Small intestine (tissue), 7 donors: ENCODE data around the gene ALPL. TPM values are rescaled to one million over a fixed set of nuclear protein-coding genes. Genes with fewer than 3 reads are reported as not detected.

Experiments used
- DNase-seq, 2 donors: peaks; one replicate each; pipeline versions ENCODE4 v3.0.0 to v3.0.0-alpha.2; 2013
- FAIRE-seq: peaks from 2 replicates; lab custom pipeline; 2012; peaks lifted over from hg19 to GRCh38; lab: Jason Lieb, UNC
- H3K27ac ChIP-seq, 3 donors: one replicate each; pipeline ENCODE4 v1.5.1; 2013; ENCODE audit warnings: low read length in 2 of 3, mild to moderate bottlenecking in 2 of 3, control low read depth in 1 of 3, inconsistent platforms in 1 of 3, low read depth in 1 of 3, moderate library complexity in 1 of 3
- H3K27me3 ChIP-seq, 3 donors: one replicate each; pipeline ENCODE4 v1.6.1; 2013; ENCODE audit warnings: low read length in 3 of 3, inconsistent platforms in 1 of 3; ENCODE audit not compliant: control insufficient read depth in 3 of 3, insufficient read depth in 3 of 3
- H3K36me3 ChIP-seq, 3 donors: one replicate each; pipeline ENCODE4 v1.6.1; 2013; ENCODE audit warnings: low read length in 3 of 3, inconsistent platforms in 1 of 3, low read depth in 1 of 3, mild to moderate bottlenecking in 1 of 3, moderate library complexity in 1 of 3; ENCODE audit not compliant: control insufficient read depth in 3 of 3, insufficient read depth in 2 of 3
- H3K4me1 ChIP-seq, 3 donors: one replicate each; pipeline ENCODE4 v1.6.1; 2013; ENCODE audit warnings: low read length in 2 of 3, inconsistent platforms in 1 of 3, low read depth in 1 of 3, mild to moderate bottlenecking in 1 of 3, moderate library complexity in 1 of 3; ENCODE audit not compliant: control insufficient read depth in 3 of 3, insufficient read depth in 2 of 3
- H3K4me3 ChIP-seq, 3 donors: one replicate each; pipeline ENCODE4 v1.5.1; 2013; ENCODE audit warnings: low read length in 3 of 3, control low read depth in 1 of 3, inconsistent platforms in 1 of 3, low read depth in 1 of 3, mild to moderate bottlenecking in 1 of 3, moderate library complexity in 1 of 3
- H3K9me3 ChIP-seq, 2 donors: one replicate each; pipeline ENCODE4 v1.6.1; 2013; ENCODE audit warnings: low read depth in 1 of 2, low read length in 1 of 2; ENCODE audit not compliant: control insufficient read depth in 2 of 2, insufficient read depth in 1 of 2
- WGBS, 3 donors: extraction: QIAGEN DNeasy Blood & Tissue Kit; methylation state at CpG; one replicate each; pipeline ENCODE4 v1.1.7; 2013; 5-methylcytosine and 5-hydroxymethylcytosine counted together
- polyA plus RNA-seq, 4 donors: library from polyadenylated mRNA; stranded (reverse) in 3 of 4; unstranded in 1 of 4; fragments of 200-250 nt in 3 of 4; fragments of 120-200 nt in 1 of 4; gene quantifications; one replicate each; pipeline versions ENCODE4 v1.2.1 to v1.2.3, GENCODE V29; 2013
- donor health status: healthy with polysubstance abuse.
- donor health status: control.
- donor health status: control.
- donor health status: Bipolar disorder and iron deficiency.
- donor health status: healthy.

Gene ALPL
- polyA plus RNA-seq, 4 donors, result 0.89 to 3.0 (median 2.0) TPM

- Histone ChIP-seq H3K36me3 (peaks cover 0 to 19% (median 0%) of the 10 kb centered on the region in 3 donors), H3K4me3 (no peak overlapping the region), H3K4me1 (peaks cover 0 to 54% (median 3%) of the 10 kb centered on the region in 3 donors), H3K27me3 (no peaks in the 10 kb centered on the region), H3K27ac (peak overlapping the region in 2 of 3 donors; percentile 72 to 77), H3K9me3 (no peaks in the 10 kb centered on the region)
- WGBS, 3 donors, result 23 to 57% (median 41%) methylated on average over 10 of the region's 10 CpGs
- DNase-seq (peak; percentile 77 to 82), FAIRE-seq (no peak)
Observed at GRCh38 chr1:21623410-21623961, 114.3 kb downstream of the ALPL start.

GRCh38 chr1:21624571-21625389 lies 115.6 kb downstream of the ALPL start:
- Histone ChIP-seq H3K36me3 (peaks cover 0 to 10% (median 0%) of the 10 kb centered on the region in 3 donors), H3K9me3 (no peaks in the 10 kb centered on the region), H3K4me1 (peaks cover 0 to 42% (median 3%) of the 10 kb centered on the region in 3 donors), H3K27ac (no peak overlapping the region), H3K27me3 (no peaks in the 10 kb centered on the region), H3K4me3 (no peak overlapping the region)
- DNase-seq, result no peak
- no peak for FAIRE-seq
- 71 to 76% (median 75%) methylated on average over 11 of the region's 11 CpGs for WGBS, 3 donors

DNA sequence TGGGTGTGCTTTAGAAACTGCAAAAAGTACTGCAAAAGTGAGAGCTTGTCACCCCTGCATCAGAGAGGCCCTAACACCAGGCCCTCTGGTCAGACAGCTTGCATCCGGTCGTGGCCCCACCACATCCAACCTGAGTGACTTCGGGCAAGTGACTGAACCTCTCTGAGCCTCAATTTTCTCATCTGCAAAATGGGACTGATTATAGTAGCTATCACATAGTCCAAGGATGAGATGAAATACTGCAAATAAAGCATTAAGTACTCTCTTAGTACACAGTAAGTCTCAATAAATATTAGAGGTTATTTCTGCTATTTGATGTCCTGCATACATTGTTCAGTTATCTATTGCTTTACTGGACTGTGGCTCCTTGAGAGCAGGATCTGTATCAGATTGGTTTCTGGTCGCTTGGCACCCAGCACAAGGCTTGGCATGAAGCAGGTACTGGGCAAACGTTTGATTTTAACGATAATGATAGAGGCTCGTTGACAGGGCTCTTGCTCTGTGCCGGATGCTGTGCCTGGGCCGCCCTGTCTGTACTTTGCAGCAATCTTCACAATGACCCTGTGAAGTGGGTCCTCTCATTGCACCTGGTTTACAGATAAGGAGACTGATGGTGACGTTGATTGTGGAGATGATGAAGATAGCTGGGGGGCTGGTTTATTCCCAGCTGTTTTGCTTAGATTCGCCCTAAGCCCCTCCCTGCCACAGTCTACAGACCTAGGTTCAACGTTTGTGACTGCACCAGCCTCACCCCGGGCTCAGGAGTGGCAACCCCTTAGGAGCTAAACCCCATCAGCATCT lies 116.4 kb downstream of the ALPL start:
- Histone ChIP-seq H3K27ac (no peak overlapping the region), H3K27me3 (peaks cover 0 to 2% (median 0%) of the 10 kb centered on the region in 3 donors), H3K36me3 (peaks cover 0 to 6% (median 0%) of the 10 kb centered on the region in 3 donors), H3K4me1 (peaks cover 0 to 34% (median 3%) of the 10 kb centered on the region in 3 donors), H3K4me3 (no peak overlapping the region), H3K9me3 (no peaks in the 10 kb centered on the region)
- WGBS, 3 donors, result 51 to 79% (median 51%) methylated on average over 13 of the region's 13 CpGs
- FAIRE-seq, result no peak
- no peak for DNase-seq

DNA sequence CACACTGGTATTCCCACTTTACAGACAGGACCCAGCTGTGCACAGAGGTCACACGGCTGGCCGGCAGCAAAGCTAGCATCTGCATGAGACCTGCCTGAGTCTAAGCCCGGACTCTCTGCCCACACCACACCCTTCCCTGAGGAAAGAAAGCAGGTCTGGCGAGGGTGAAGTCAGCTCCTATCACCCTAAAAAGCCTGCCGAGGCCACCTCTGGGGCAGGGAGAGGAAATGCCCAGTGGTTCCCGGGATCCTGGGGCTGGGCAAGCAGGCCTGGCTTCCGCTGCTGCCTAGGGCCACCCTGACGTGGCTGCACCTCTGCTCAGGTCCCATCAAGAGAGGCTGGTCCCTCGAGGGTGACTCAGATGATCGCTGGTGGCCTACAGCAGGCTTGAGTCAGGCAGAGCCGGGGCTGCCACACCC lies 117.7 kb downstream of the ALPL start:
- no peak for FAIRE-seq

More for the DNA sequence above, 117.7 kb downstream of the ALPL start:
- peaks cover 0 to 2% (median 0%) of the 10 kb centered on the region in 3 donors for H3K27me3 ChIP-seq
- H3K9me3 ChIP-seq, result no peaks in the 10 kb centered on the region
- H3K4me3 ChIP-seq, result no peak overlapping the region
- DNase-seq, result no peak
- H3K4me1 ChIP-seq, result peaks cover 0 to 26% (median under 1%) of the 10 kb centered on the region in 3 donors
- no peak overlapping the region for H3K27ac ChIP-seq
- H3K36me3 ChIP-seq, result peaks cover 0 to 6% (median 0%) of the 10 kb centered on the region in 3 donors
- WGBS, 3 donors, result 72 to 84% (median 82%) methylated on average over 11 of the region's 11 CpGs

Other genes starting within 250 kb of the ALPL start
- gene ECE1, start 219.0 kb upstream of the ALPL start, polyA plus RNA-seq, result 10 to 100 TPM; 20.8 to 68.9 (median 40.4) TPM
- 10 to 100 TPM in 1 of 4 donors, 1 to 10 TPM in 3; 1.4 to 11.4 (median 2.2) TPM for gene NBPF3, start 69.3 kb upstream of the ALPL start, polyA plus RNA-seq
- 10 to 100 TPM; 15.9 to 81.8 (median 19.4) TPM for gene RAP1GAP, start 159.9 kb downstream of the ALPL start, polyA plus RNA-seq